HG02623 (cell line): Measurements from ENCODE around the gene SRGAP1.
"Not testable (repeated sequence)": the region's sequence is repeated elsewhere in the genome, so short reads cannot be mapped to it uniquely, and the experiment has no call there.

Source experiments
- ATAC-seq: cut with Tn5 transposase; IDR thresholded peaks from one replicate; pipeline ENCODE4 v1.9.1; 2021; ENCODE audit warnings: moderate library complexity; ENCODE audit not compliant: unreplicated experiment

The SRGAP1 gene

GRCh38 chr12:63836936-63837335 lies 7.6 kb upstream of the SRGAP1 start:
- ATAC-seq: no peak

GRCh38 chr12:63838411-63838810 lies 6.1 kb upstream of the SRGAP1 start:
- no peak for ATAC-seq

GRCh38 chr12:63841011-63841410 lies 3.5 kb upstream of the SRGAP1 start:
- no peak for ATAC-seq

- ATAC-seq: no peak
Observed at GRCh38 chr12:63841571-63841970, 2.9 kb upstream of the SRGAP1 start.

GRCh38 chr12:63842750-63843149 lies 1.8 kb upstream of the SRGAP1 start:
- not testable (repeated sequence) for ATAC-seq

- no peak for ATAC-seq
Observed at GRCh38 chr12:63843254-63843720, 1.2 kb upstream of the SRGAP1 start.

GRCh38 chr12:63843721-63844390 lies 644 bp upstream of the SRGAP1 start:
- ATAC-seq: peak; percentile 95

- ATAC-seq: no peak
Observed at GRCh38 chr12:63845726-63846125, 1.2 kb downstream of the SRGAP1 start.

- no peak for ATAC-seq
Observed at GRCh38 chr12:63846238-63846967, 1.9 kb downstream of the SRGAP1 start.

GRCh38 chr12:63848450-63848849 lies 4.0 kb downstream of the SRGAP1 start:
- no peak for ATAC-seq

- ATAC-seq: no peak
Observed at GRCh38 chr12:63849106-63849620, 4.7 kb downstream of the SRGAP1 start.

GRCh38 chr12:63849641-63850040 lies 5.1 kb downstream of the SRGAP1 start:
- ATAC-seq: no peak

GRCh38 chr12:63853978-63854377 lies 9.5 kb downstream of the SRGAP1 start:
- ATAC-seq: no peak

GRCh38 chr12:63855299-63855698 lies 10.8 kb downstream of the SRGAP1 start:
- no peak for ATAC-seq

- no peak for ATAC-seq
Observed at GRCh38 chr12:63857771-63858670, 13.5 kb downstream of the SRGAP1 start.

GRCh38 chr12:63859880-63860279 lies 15.4 kb downstream of the SRGAP1 start:
- ATAC-seq: not testable (repeated sequence)

- ATAC-seq: no peak
Observed at GRCh38 chr12:63862187-63862968, 17.9 kb downstream of the SRGAP1 start.

- no peak for ATAC-seq
Observed at GRCh38 chr12:63862969-63863230, 18.4 kb downstream of the SRGAP1 start.

GRCh38 chr12:63863658-63864453 lies 19.4 kb downstream of the SRGAP1 start:
- no peak for ATAC-seq

GRCh38 chr12:63864454-63864706 lies 19.9 kb downstream of the SRGAP1 start:
- ATAC-seq: no peak
